SK-N-SH (cell line): ENCODE results near the gene FRAS1. TPM values are rescaled to one million over a fixed set of nuclear protein-coding genes. Genes with fewer than 3 reads are reported as not detected.

Experiments
- CTCF ChIA-PET: fragments of 300-600, 350-600 bp; formaldehyde crosslinking; extraction: SDS; loops from one replicate; lab custom pipeline; 2021; lab: Yijun Ruan, JAX
- POLR2A ChIA-PET: fragments of 350-600 bp; sonication (Branson Sonifier 250); formaldehyde crosslinking; extraction: SDS; loops from one replicate; lab custom pipeline; 2020; ENCODE audit warnings: antibody characterized with exemption, inconsistent platforms; lab: Yijun Ruan, JAX
- DNase-seq: peaks from one replicate; pipeline ENCODE4 v3.0.0; 2012
- H2AFZ ChIP-seq: fragments of 200-600 bp; sonication (generic); 2 replicates; pipeline ENCODE4 v1.8.1; 2016; ENCODE audit warnings: antibody characterized with exemption, mild to moderate bottlenecking, low read depth
- H3F3A ChIP-seq: fragments of 200-600 bp; sonication (generic); replicated peaks from 2 replicates; pipeline ENCODE3; 2016; ENCODE audit warnings: antibody characterized with exemption, mild to moderate bottlenecking; ENCODE audit not compliant: insufficient read depth
- H3K27ac ChIP-seq, 2 experiments: fragments of 200-500 bp in 1 of 2; fragments of 200-600 bp in 1 of 2; sonication (Bioruptor generic) in 1 of 2; sonication (generic), shearing (Covaris generic) in 1 of 2; 2 replicates each; pipeline versions ENCODE4 v1.5.1 to v1.6.1; 2014 to 2016; ENCODE audit warnings: low read depth in 2 of 2, inconsistent platforms in 1 of 2, low read length in 1 of 2, mild to moderate bottlenecking in 1 of 2, mixed read lengths in 1 of 2
- H3K27me3 ChIP-seq: fragments of 200-600 bp; sonication (generic), shearing (Covaris generic); 2 replicates; pipeline ENCODE4 v1.6.1; 2016; ENCODE audit warnings: mixed run types; ENCODE audit not compliant: insufficient read depth
- H3K36me3 ChIP-seq, 2 experiments: fragments of 200-500 bp in 1 of 2; fragments of 200-600 bp in 1 of 2; sonication (Bioruptor generic) in 1 of 2; sonication (generic) in 1 of 2; replicated peaks in 1 of 2; 2 replicates each; pipeline versions ENCODE3 to v1.5.1; 2014 to 2016; ENCODE audit warnings: low read length in 1 of 2, mild to moderate bottlenecking in 1 of 2; ENCODE audit not compliant: insufficient read depth in 2 of 2, control insufficient read depth in 1 of 2
- H3K4me1 ChIP-seq, 2 experiments: fragments of 200-500 bp in 1 of 2; fragments of 200-600 bp in 1 of 2; sonication (Bioruptor generic) in 1 of 2; sonication (generic), shearing (Covaris generic) in 1 of 2; 2 replicates each; pipeline versions ENCODE4 v1.5.1 to v1.6.1; 2014 to 2016; ENCODE audit warnings: low read depth in 1 of 2, low read length in 1 of 2, mixed run types in 1 of 2; ENCODE audit not compliant: insufficient read depth in 2 of 2, control insufficient read depth in 1 of 2
- H3K4me2 ChIP-seq: fragments of 200-600 bp; sonication (generic), shearing (Covaris generic); 2 replicates; pipeline ENCODE4 v1.6.1; 2017; ENCODE audit warnings: mixed run types
- H3K4me3 ChIP-seq, 2 experiments: fragments of 200-500 bp in 1 of 2; fragments of 200-600 bp in 1 of 2; sonication (Bioruptor generic) in 1 of 2; sonication (generic), shearing (Covaris generic) in 1 of 2; 2 replicates each; pipeline versions ENCODE4 v1.5.1 to v1.8.1; 2014 to 2016; ENCODE audit warnings: low read depth in 2 of 2, inconsistent platforms in 1 of 2, low read length in 1 of 2, mild to moderate bottlenecking in 1 of 2, mixed read lengths in 1 of 2, moderate library complexity in 1 of 2
- H3K79me2 ChIP-seq: fragments of 200-600 bp; sonication (generic); 2 replicates; pipeline ENCODE4 v1.8.1; 2017; ENCODE audit warnings: mild to moderate bottlenecking; ENCODE audit not compliant: insufficient read depth
- H3K9ac ChIP-seq: fragments of 200-600 bp; sonication (generic); 2 replicates; pipeline ENCODE4 v1.6.1; 2017; ENCODE audit warnings: mixed run types
- H3K9me2 ChIP-seq: fragments of 200-600 bp; sonication (generic); 2 replicates; pipeline ENCODE4 v1.6.1; 2017; ENCODE audit warnings: mixed run types
- H3K9me3 ChIP-seq: fragments of 200-600 bp; sonication (generic); 2 replicates; pipeline ENCODE4 v1.6.1; 2017; ENCODE audit warnings: mixed run types, mild to moderate bottlenecking, moderate library complexity
- H4K20me1 ChIP-seq: fragments of 200-600 bp; sonication (generic); 2 replicates; pipeline ENCODE4 v1.6.1; 2017; ENCODE audit warnings: mild to moderate bottlenecking, mixed run types; ENCODE audit not compliant: insufficient read depth
- CHD2 ChIP-seq: fragments of 150-350 bp; IDR thresholded peaks from 2 replicates; pipeline ENCODE4 v1.6.1; 2018; ENCODE audit warnings: low read length; ENCODE audit not compliant: partially characterized antibody
- FOSL2 ChIP-seq: IDR thresholded peaks from 2 replicates; pipeline ENCODE4 v1.4.0; 2012; ENCODE audit warnings: low read depth, mild to moderate bottlenecking, moderate library complexity, borderline replicate concordance
- JUND ChIP-seq: IDR thresholded peaks from 2 replicates; pipeline ENCODE4 v1.4.0; 2012
- MEF2A ChIP-seq: IDR thresholded peaks from 2 replicates; pipeline ENCODE4 v1.4.0; 2012; ENCODE audit warnings: low read depth, borderline replicate concordance
- MXI1 ChIP-seq: IDR thresholded peaks from 2 replicates; pipeline ENCODE4 v1.6.1; 2012; ENCODE audit warnings: mild to moderate bottlenecking, low read depth, low read length, improper control_type of control experiment
- REST ChIP-seq: IDR thresholded peaks from 2 replicates; pipeline ENCODE4 v1.6.1; 2012; ENCODE audit warnings: mild to moderate bottlenecking, low read depth, low read length, moderate library complexity
- RXRA ChIP-seq: IDR thresholded peaks from 2 replicates; pipeline ENCODE4 v1.4.0; 2012; ENCODE audit warnings: low read depth, mild to moderate bottlenecking, borderline replicate concordance
- TAF1 ChIP-seq: IDR thresholded peaks from 2 replicates; pipeline ENCODE4 v1.6.1; 2012; ENCODE audit warnings: low read depth, mild to moderate bottlenecking, low read length, moderate library complexity, borderline replicate concordance
- ZBTB33 ChIP-seq: IDR thresholded peaks from 2 replicates; pipeline ENCODE4 v1.4.0; 2012; ENCODE audit warnings: low read depth, borderline replicate concordance
- WGBS: methylation state at CpG from one replicate; pipeline ENCODE4 v1.1.6; 2017; ENCODE audit warnings: low lambda C conversion rate; 5-methylcytosine and 5-hydroxymethylcytosine counted together
- polyA plus RNA-seq, 3 experiments: library from polyadenylated mRNA; depleted of rRNA; stranded (reverse); fragments of >200 nt; gene quantifications; 2 replicates each; pipeline ENCODE4 v1.2.3, GENCODE V29; 2012

Gene FRAS1
- polyA plus RNA-seq, 1 of the 3 experiments (the other 2 are of a cell fraction), result 8.3 TPM

- 0 out of 2 replicates have a peak, but pooled peaks cover 2% of the 10 kb centered on the region for H3K9me3 ChIP-seq
- no peaks in the 10 kb centered on the region for H3K79me2 ChIP-seq
- H3K4me2 ChIP-seq, result no peak overlapping the region
- peaks cover 0 to 12% of the 10 kb centered on the region in 2 experiments; a peak in 2 of 4 replicates for H3K4me1 ChIP-seq
- H3K9ac ChIP-seq, result no peak overlapping the region
- no peak for DNase-seq
- ChIA-PET POLR2A (no interaction called here), CTCF (interaction anchor here (1.0 kb wide), 2 partner anchors 7 to 9 kb away, joined by 3 to 5 read pairs; no protein-coding TSS in a partner anchor)
- H4K20me1 ChIP-seq, result no peaks in the 10 kb centered on the region
- TF ChIP-seq ZBTB33, result no peak
- no peak overlapping the region for H2AFZ ChIP-seq
- no peaks in the 10 kb centered on the region for H3K9me2 ChIP-seq
- no peaks in the 10 kb centered on the region for H3K27me3 ChIP-seq
- no peak overlapping the region for H3K27ac ChIP-seq
- H3F3A ChIP-seq, result peaks cover under 1% of the 10 kb centered on the region
- H3K4me3 ChIP-seq, result no peak overlapping the region
- WGBS, result 75% methylated on average over 3 of the region's 3 CpGs
- H3K36me3 ChIP-seq, result peaks cover 7 to 43% of the 10 kb centered on the region in 2 experiments
Measured at GRCh38 chr4:78525559-78525958, 468.4 kb downstream of the FRAS1 start.

GRCh38 chr4:78527103-78527502 is 470.0 kb downstream of the FRAS1 start:
- Histone ChIP-seq H4K20me1 (no peaks in the 10 kb centered on the region), H3K36me3 (peaks cover 2 to 37% of the 10 kb centered on the region in 2 experiments), H3K9me3 (0 out of 2 replicates have a peak, but pooled peaks cover 2% of the 10 kb centered on the region), H2AFZ (no peak overlapping the region), H3K9ac (no peak overlapping the region), H3K27ac (no peak overlapping the region), H3K9me2 (no peaks in the 10 kb centered on the region), H3K4me1 (peaks cover 0 to 12% of the 10 kb centered on the region in 2 experiments; a peak in 1 of 4 replicates), H3F3A (no peaks in the 10 kb centered on the region), H3K79me2 (no peaks in the 10 kb centered on the region), H3K4me3 (no peak overlapping the region), H3K4me2 (no peak overlapping the region), H3K27me3 (no peaks in the 10 kb centered on the region)
- TF ChIP-seq FOSL2 (no peak), TAF1 (no peak), JUND (no peak), MEF2A (no peak), MXI1 (no peak), REST (no peak), CHD2 (no peak), RXRA (no peak)
- no peak for DNase-seq
- 93% methylated on average over 1 of the region's 1 CpG for WGBS
- CTCF ChIA-PET, result interaction anchor here (1.2 to 2.8 kb wide), 2 partner anchors 468 to 567 kb away, joined by 5 to 11 read pairs; no protein-coding TSS in a partner anchor
- POLR2A ChIA-PET, result no interaction called here
